HepG2 (cell line): ENCODE data around the gene AKR1C2. TPM values are rescaled to one million over a fixed set of nuclear protein-coding genes. Genes with fewer than 3 reads are reported as not detected.

ENCODE experiments used
- EP300 ChIP-seq, 3 experiments: sonication (generic) in 1 of 3; formaldehyde crosslinking in 1 of 3; IDR thresholded peaks; 2 replicates each; pipeline versions ENCODE4 v1.5.1 to v1.6.1; 2011 to 2020; ENCODE audit warnings: low read depth in 2 of 3, low read length in 2 of 3, borderline replicate concordance in 1 of 3, improper control_type of control experiment in 1 of 3, mild to moderate bottlenecking in 1 of 3, missing genetic modification reagents in 1 of 3, moderate library complexity in 1 of 3
- HNF4G ChIP-seq, 2 experiments: sonication (generic) in 1 of 2; formaldehyde crosslinking in 1 of 2; IDR thresholded peaks; 2 replicates each; pipeline versions ENCODE4 v1.4.0 to v1.6.1; 2011 to 2020; ENCODE audit warnings: borderline replicate concordance in 2 of 2, low read depth in 2 of 2, mild to moderate bottlenecking in 2 of 2, low read length in 1 of 2, missing genetic modification reagents in 1 of 2, moderate library complexity in 1 of 2
- KAT2B ChIP-seq: fragments of 150-350 bp; IDR thresholded peaks from 2 replicates; pipeline ENCODE4 v1.6.1; 2014; ENCODE audit warnings: low read depth, low read length, borderline replicate concordance
- SIX1 ChIP-seq: sonication (generic); formaldehyde crosslinking; IDR thresholded peaks from 2 replicates; pipeline ENCODE4 v1.4.0; 2020; ENCODE audit warnings: missing genetic modification reagents, borderline replicate concordance
- SMC3 ChIP-seq: IDR thresholded peaks from 2 replicates; pipeline ENCODE4 v1.6.1; 2011; ENCODE audit warnings: low read length, improper control_type of control experiment
- SRSF1 ChIP-seq: fragments of 200-400 bp; formaldehyde crosslinking; optimal IDR thresholded peaks from 2 replicates; pipeline ENCODE3; 2017; ENCODE audit warnings: mild to moderate bottlenecking, low read depth, low read length, moderate library complexity
- ZBTB3 ChIP-seq: sonication (generic); formaldehyde crosslinking; IDR thresholded peaks from 2 replicates; pipeline ENCODE4 v1.4.0; 2020; ENCODE audit warnings: low read depth, mild to moderate bottlenecking, moderate library complexity, missing genetic modification reagents, borderline replicate concordance
- ZBTB8A ChIP-seq: sonication (generic); formaldehyde crosslinking; IDR thresholded peaks from 2 replicates; pipeline ENCODE4 v1.4.0; 2020; ENCODE audit warnings: mild to moderate bottlenecking, low read depth, missing genetic modification reagents, borderline replicate concordance
- ZNF180 ChIP-seq: sonication (generic); formaldehyde crosslinking; IDR thresholded peaks from 2 replicates; pipeline ENCODE4 v1.4.0; 2020; ENCODE audit warnings: low read depth, missing genetic modification reagents, borderline replicate concordance
- ZNF281 ChIP-seq: sonication (generic); formaldehyde crosslinking; IDR thresholded peaks from 2 replicates; pipeline ENCODE4 v1.4.0; 2020; ENCODE audit warnings: missing genetic modification reagents, borderline replicate concordance
- ZNF552 ChIP-seq: sonication (generic); formaldehyde crosslinking; IDR thresholded peaks from 2 replicates; pipeline ENCODE4 v1.9.0; 2022; ENCODE audit warnings: missing genetic modification reagents, mild to moderate bottlenecking, borderline replicate concordance
- ZNF879 ChIP-seq: sonication (generic); formaldehyde crosslinking; IDR thresholded peaks from 2 replicates; pipeline ENCODE4 v1.8.1; 2023; ENCODE audit warnings: missing genetic modification reagents
- polyA plus RNA-seq, 8 experiments: library from polyadenylated mRNA; depleted of rRNA in 3 of 8; stranded (reverse) in 7 of 8; unstranded in 1 of 8; fragments of >200 nt; fragmentation: Illumina TruSeq in 4 of 8; extraction: Trizol in 4 of 8; gene quantifications; 2 replicates each; pipeline versions ENCODE4 v1.2.1 to v1.2.3, GENCODE V29; 2011 to 2016; ENCODE audit warnings: low read depth in 4 of 8, missing spikeins in 1 of 8, mixed read lengths in 1 of 8; ENCODE audit not compliant: insufficient read depth in 1 of 8
- total RNA-seq, 5 experiments: library from RNA; depleted of rRNA; stranded (reverse); fragments of >200 nt; fragmentation: Illumina TruSeq; extraction: Trizol; gene quantifications; 2 replicates each; pipeline ENCODE4 v1.2.3, GENCODE V29; 2016; ENCODE audit warnings: low read depth in 1 of 5
- TF ChIP-seq, protein P1 (sequence below): IDR thresholded peaks from 2 replicates; pipeline ENCODE4 v1.6.1; 2016; ENCODE audit warnings: low read depth
- TF ChIP-seq, protein P2 (sequence below): sonication (generic); formaldehyde crosslinking; IDR thresholded peaks from 2 replicates; pipeline ENCODE4 v1.4.0; 2020; ENCODE audit warnings: missing genetic modification reagents; ENCODE audit errors: not compliant biosample characterization
- TF ChIP-seq, protein P3 (sequence below): IDR thresholded peaks from 2 replicates; pipeline ENCODE4 v1.6.1; 2012; ENCODE audit warnings: low read depth, low read length, improper control_type of control experiment
- TF ChIP-seq, protein P4 (sequence below): sonication (generic); formaldehyde crosslinking; conservative IDR thresholded peaks from 2 replicates; pipeline ENCODE4 v1.4.0; 2020; ENCODE audit warnings: mild to moderate bottlenecking, missing genetic modification reagents, moderate library complexity

Gene AKR1C2
- total and polyA plus RNA-seq, 2 of the 13 experiments (the other 11 are each of a cell fraction or from before 2014, with no cell fraction given): 140 to 900 TPM

GRCh38 chr10:5047912-5048628, 44.4 kb upstream of the AKR1C2 start (continued):
- TF ChIP-seq ZNF281 (no peak), ZBTB3 (CRISPR knock-in tag) (no peak), ZNF180 (no peak), ZNF552 (CRISPR knock-in tag) (no peak), KAT2B (peak; percentile 71), SIX1 (CRISPR knock-in tag) (no peak), HNF4G (IDR thresholded peaks at IDR 0.05; ENCODE audit: borderline replicate concordance, low read depth, low read length) (peak; percentile 63), HNF4G (CRISPR knock-in tag; IDR thresholded peaks at IDR 0.05; ENCODE audit: borderline replicate concordance, low read depth) (no peak), ZBTB8A (no peak), SMC3 (no peak), ZNF879 (no peak), SRSF1 (no peak), EP300 (IDR thresholded peaks at IDR 0.05; ENCODE audit: low read depth in 2 of 2, low read length in 2 of 2) (0 out of 4 replicates have a peak, but pooled peaks of 1 of the 2 experiments have one; percentile 29), EP300 (CRISPR knock-in tag; IDR thresholded peaks at IDR 0.05; ENCODE audit: borderline replicate concordance) (no peak)
- TF ChIP-seq, protein P1, sequence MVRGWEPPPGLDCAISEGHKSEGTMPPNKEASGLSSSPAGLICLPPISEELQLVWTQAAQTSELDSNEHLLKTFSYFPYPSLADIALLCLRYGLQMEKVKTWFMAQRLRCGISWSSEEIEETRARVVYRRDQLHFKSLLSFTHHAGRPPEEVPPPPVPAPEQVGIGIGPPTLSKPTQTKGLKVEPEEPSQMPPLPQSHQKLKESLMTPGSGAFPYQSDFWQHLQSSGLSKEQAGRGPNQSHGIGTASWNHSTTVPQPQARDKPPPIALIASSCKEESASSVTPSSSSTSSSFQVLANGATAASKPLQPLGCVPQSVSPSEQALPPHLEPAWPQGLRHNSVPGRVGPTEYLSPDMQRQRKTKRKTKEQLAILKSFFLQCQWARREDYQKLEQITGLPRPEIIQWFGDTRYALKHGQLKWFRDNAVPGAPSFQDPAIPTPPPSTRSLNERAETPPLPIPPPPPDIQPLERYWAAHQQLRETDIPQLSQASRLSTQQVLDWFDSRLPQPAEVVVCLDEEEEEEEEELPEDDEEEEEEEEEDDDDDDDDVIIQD (CRISPR knock-in tag): no peak
- TF ChIP-seq, protein P2, sequence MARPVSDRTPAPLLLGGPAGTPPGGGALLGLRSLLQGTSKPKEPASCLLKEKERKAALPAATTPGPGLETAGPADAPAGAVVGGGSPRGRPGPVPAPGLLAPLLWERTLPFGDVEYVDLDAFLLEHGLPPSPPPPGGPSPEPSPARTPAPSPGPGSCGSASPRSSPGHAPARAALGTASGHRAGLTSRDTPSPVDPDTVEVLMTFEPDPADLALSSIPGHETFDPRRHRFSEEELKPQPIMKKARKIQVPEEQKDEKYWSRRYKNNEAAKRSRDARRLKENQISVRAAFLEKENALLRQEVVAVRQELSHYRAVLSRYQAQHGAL (CRISPR knock-in tag): no peak
- TF ChIP-seq, protein P3, sequence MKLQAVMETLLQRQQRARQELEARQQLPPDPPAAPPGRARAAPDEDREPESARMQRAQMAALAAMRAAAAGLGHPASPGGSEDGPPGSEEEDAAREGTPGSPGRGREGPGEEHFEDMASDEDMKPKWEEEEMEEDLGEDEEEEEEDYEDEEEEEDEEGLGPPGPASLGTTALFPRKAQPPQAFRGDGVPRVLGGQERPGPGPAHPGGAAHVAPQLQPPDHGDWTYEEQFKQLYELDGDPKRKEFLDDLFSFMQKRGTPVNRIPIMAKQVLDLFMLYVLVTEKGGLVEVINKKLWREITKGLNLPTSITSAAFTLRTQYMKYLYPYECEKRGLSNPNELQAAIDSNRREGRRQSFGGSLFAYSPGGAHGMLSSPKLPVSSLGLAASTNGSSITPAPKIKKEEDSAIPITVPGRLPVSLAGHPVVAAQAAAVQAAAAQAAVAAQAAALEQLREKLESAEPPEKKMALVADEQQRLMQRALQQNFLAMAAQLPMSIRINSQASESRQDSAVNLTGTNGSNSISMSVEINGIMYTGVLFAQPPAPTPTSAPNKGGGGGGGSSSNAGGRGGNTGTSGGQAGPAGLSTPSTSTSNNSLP: peak; percentile 85
- TF ChIP-seq, protein P4, sequence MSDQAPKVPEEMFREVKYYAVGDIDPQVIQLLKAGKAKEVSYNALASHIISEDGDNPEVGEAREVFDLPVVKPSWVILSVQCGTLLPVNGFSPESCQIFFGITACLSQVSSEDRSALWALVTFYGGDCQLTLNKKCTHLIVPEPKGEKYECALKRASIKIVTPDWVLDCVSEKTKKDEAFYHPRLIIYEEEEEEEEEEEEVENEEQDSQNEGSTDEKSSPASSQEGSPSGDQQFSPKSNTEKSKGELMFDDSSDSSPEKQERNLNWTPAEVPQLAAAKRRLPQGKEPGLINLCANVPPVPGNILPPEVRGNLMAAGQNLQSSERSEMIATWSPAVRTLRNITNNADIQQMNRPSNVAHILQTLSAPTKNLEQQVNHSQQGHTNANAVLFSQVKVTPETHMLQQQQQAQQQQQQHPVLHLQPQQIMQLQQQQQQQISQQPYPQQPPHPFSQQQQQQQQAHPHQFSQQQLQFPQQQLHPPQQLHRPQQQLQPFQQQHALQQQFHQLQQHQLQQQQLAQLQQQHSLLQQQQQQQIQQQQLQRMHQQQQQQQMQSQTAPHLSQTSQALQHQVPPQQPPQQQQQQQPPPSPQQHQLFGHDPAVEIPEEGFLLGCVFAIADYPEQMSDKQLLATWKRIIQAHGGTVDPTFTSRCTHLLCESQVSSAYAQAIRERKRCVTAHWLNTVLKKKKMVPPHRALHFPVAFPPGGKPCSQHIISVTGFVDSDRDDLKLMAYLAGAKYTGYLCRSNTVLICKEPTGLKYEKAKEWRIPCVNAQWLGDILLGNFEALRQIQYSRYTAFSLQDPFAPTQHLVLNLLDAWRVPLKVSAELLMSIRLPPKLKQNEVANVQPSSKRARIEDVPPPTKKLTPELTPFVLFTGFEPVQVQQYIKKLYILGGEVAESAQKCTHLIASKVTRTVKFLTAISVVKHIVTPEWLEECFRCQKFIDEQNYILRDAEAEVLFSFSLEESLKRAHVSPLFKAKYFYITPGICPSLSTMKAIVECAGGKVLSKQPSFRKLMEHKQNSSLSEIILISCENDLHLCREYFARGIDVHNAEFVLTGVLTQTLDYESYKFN: 0 out of 2 replicates have a peak, but pooled peaks have one; percentile 25
